ENCODE data around the gene NRIP2.

NRIP2 gene

GRCh38 chr12:2842948-2843347, 8.1 kb upstream of the NRIP2 start:
- DNase-seq, result no peak

DNA sequence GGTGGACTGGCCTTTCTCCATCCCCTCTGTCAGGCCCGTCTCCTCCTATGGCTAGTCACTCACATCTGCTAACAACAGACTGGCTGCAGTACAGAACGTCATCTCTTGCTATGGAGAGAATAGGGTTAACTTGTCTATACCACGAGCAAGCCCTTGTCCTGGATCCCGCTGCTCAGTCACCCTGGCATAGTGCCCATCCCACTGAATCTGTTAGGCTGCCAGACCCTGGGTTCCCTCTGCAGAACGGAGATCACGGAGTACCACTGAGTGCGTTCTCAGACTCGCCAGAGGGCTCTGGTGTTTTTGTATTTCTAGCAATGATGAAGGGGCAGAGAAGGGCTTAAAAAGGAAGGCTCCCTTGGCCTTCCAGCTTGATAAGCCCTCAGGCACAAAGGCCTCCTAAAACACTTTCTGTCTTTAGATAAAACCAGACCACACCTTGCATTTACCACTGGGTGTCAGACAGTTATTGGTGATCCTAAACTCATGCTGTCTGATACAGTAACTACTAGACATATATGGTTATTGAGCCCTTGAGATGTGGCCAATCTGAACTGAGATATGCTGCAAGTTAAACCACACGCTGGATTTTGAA, 6.3 kb upstream of the NRIP2 start:
- no peak for DNase-seq

- no peak for DNase-seq
These were observed 1.7 kb upstream of the NRIP2 start for GRCh38 chr12:2836574-2836973.

DNA sequence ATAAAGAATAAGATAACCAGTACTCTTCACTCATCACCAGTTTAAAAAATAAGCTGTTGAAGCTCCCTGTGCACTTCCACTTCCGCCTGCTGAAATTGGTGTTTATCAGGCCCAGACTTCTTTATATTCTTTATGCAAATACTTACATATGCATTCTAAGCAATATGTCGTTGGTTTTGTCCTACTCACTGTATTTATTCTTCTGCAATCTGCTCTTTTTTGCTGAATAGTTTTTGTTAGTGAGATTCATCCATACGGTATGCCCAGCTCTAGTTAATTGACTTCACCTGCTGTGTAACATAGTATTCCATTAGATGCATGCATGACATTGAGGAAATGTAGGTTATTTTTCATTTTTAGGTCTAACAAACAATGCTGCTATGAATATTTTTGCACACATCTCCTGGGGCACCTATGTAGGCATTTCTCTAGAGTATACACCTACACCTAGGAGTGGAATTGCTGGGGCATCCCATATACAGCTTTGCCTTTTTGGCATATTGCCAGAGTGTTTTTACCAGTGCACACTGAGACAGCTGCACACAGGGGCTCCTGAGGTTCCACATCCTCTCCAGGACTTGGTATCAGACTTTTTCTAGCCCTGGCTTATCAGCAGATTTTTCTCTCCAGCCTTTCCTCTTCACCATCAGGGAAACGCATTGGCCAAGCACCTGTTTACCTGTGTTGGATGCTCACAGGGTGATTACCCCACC, 1.0 kb upstream of the NRIP2 start:
- DNase-seq, result no peak

GRCh38 chr12:2833810-2834209, 1.0 kb downstream of the NRIP2 start:
- DNase-seq, result no peak

- no peak for DNase-seq
These were observed 1.5 kb downstream of the NRIP2 start for GRCh38 chr12:2833327-2833726.

- no peak for DNase-seq
These were observed 2.2 kb downstream of the NRIP2 start for GRCh38 chr12:2832550-2833127.

- DNase-seq, result no peak
These were observed 5.6 kb downstream of the NRIP2 start for GRCh38 chr12:2829275-2829674.

GRCh38 chr12:2826721-2827515, 7.9 kb downstream of the NRIP2 start:
- no peak for DNase-seq

DNA sequence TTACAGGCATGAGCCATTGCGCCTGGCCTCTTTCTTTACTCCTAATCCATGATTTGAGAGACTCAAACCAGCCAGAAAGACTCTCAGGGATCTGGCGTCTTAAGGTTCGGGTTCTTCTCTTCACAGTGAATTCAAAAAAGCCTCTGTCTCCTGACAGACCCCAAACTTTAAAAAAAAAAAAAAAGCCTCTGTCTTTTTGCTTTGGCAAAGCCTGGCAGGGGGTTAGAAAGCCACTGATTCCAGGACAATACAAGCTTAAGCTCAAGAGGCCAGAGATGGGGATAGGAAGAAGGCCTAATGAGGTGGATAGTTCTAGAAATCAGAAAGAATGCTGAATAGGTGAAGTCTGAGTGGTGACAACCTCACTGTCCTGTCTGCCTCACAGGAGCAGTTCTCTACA, 8.8 kb downstream of the NRIP2 start:
- no peak for DNase-seq

- DNase-seq, result no peak
These were observed 9.7 kb downstream of the NRIP2 start for GRCh38 chr12:2825132-2825531.

GRCh38 chr12:2824541-2824940, 10.3 kb downstream of the NRIP2 start:
- DNase-seq, result no peak

DNA sequence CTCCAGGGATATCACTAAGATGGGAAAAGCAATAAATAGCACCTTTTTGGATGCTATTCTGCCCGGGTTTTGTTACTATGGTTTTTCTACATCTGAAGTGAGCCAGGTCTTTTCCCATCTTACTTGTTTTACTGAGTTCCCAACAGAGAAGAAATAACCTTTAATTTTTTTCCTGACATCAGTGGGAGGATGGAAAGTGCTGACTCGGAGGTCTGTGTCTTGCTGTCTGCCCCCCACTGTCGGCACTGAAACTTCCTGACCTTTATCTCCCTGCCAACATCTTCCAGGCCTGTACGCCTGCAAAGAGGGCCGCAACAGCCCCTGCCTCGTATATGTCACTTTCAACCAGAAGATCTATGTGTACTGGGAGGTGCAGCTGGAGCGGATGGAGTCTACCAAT, 11.4 kb downstream of the NRIP2 start:
- no peak for DNase-seq

DNA sequence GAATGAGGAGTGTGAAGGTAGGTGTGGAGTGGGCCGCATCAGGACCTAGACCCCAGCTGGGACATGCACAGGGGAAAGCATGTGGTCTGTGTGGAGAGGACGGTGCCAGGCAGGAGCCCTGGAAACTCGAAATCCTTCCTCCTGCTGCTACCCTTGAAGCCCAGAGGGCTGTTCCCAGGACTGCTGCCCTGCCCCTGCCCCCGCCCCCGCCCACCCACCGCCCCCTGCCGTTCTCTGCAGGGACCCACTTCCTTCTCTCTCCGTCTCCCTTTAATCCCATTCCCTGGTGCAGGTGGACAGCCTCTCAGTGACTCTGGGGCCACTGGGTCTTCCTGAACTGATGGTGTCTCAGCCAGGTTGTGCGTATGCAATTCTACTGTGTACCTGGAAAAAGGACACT, 14.4 kb downstream of the NRIP2 start:
- no peak for DNase-seq

- no peak for DNase-seq
These were observed 15.0 kb downstream of the NRIP2 start for GRCh38 chr12:2819810-2820209.

GRCh38 chr12:2813214-2814185, 21.3 kb downstream of the NRIP2 start:
- peak; percentile 29 for DNase-seq

GRCh38 chr12:2812290-2813213, 22.3 kb downstream of the NRIP2 start, which contains the start of gene ITFG2:
Gene ITFG2, plus strand, starts transcription at chr12:2812668. Its CDS starts 93 bp downstream, at chr12:2812761.
- peak; percentile 96 for DNase-seq

- no peak for DNase-seq
These were observed 23.0 kb downstream of the NRIP2 start for GRCh38 chr12:2811801-2812200.

DNA sequence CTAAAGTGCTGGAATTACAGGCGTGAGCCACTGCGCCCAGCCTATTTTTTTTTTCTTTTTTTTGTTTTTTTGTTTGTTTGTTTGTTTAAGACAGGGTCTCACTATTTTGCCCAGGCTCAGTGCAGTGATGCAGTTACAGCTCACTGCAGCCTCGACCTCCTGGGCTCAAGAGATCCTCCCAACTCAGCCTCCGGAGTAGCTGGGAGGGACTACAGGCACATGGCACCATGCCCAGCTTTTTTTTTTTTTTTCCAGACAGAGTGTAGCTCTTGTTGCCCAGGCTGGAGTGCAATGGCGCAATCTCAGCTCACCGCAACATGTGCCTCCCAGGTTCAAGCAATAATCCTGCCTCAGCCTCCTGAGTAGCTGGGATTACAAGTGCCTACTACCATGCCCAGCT, 28.1 kb downstream of the NRIP2 start:
- DNase-seq, result no peak

DNA sequence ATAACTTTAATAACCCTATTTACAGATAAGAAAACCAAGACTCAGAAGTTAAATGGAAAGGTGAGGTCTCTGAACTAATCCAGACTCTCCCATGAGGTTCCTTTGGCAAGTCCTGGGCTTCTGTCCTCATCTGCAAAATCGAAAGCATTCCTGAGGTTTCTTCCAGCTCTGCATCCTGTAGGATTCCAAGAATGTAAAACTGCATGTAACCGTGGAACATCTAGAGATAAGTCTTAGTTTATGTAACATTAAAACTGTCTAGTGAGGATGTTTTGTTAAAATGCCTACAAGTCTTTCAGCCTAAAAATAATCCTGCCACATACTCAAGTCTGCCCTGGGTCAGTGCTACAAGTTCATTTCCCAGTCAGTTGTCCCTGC, 29.7 kb downstream of the NRIP2 start:
- DNase-seq, result no peak
